Cortex of kidney (tissue), 1 donor: ENCODE measurements around the gene RNF11.

Experiments
- DNase-seq: peaks from one replicate; lab custom pipeline; 2025; lab: John Stamatoyannopoulos, UW

Gene RNF11

GRCh38 chr1:51296383-51297357 lies 60.6 kb downstream of the RNF11 start:
- no peak for DNase-seq

- DNase-seq, result no peak
These were observed 61.6 kb downstream of the RNF11 start for GRCh38 chr1:51297401-51298321.

GRCh38 chr1:51298322-51298705 lies 62.2 kb downstream of the RNF11 start:
- no peak for DNase-seq

- no peak for DNase-seq
These were observed 63.3 kb downstream of the RNF11 start for GRCh38 chr1:51299185-51299885.

GRCh38 chr1:51299981-51300670 lies 64.1 kb downstream of the RNF11 start:
- DNase-seq, result no peak

- no peak for DNase-seq
These were observed 65.2 kb downstream of the RNF11 start for GRCh38 chr1:51301152-51301843.

GRCh38 chr1:51301844-51302162 lies 65.7 kb downstream of the RNF11 start:
- DNase-seq, result no peak

GRCh38 chr1:51302270-51302669 lies 66.2 kb downstream of the RNF11 start:
- no peak for DNase-seq

- DNase-seq, result no peak
These were observed 66.7 kb downstream of the RNF11 start for GRCh38 chr1:51302746-51303145.

- DNase-seq, result no peak
These were observed 67.2 kb downstream of the RNF11 start for GRCh38 chr1:51303315-51303714.

- DNase-seq, result no peak
These were observed 67.7 kb downstream of the RNF11 start for GRCh38 chr1:51303751-51304251.

- DNase-seq, result no peak
These were observed 68.3 kb downstream of the RNF11 start for GRCh38 chr1:51304360-51304759.

- DNase-seq, result no peak
These were observed 69.3 kb downstream of the RNF11 start for GRCh38 chr1:51305371-51305823.

GRCh38 chr1:51306950-51307349 lies 70.9 kb downstream of the RNF11 start:
- DNase-seq, result no peak

GRCh38 chr1:51308636-51309035 lies 72.6 kb downstream of the RNF11 start:
- DNase-seq, result no peak

GRCh38 chr1:51309291-51309690 lies 73.2 kb downstream of the RNF11 start:
- no peak for DNase-seq

GRCh38 chr1:51310871-51311613 lies 75.0 kb downstream of the RNF11 start:
- DNase-seq, result no peak

- no peak for DNase-seq
These were observed 75.8 kb downstream of the RNF11 start for GRCh38 chr1:51311826-51312225.

GRCh38 chr1:51312718-51313117 lies 76.6 kb downstream of the RNF11 start:
- DNase-seq, result no peak

- no peak for DNase-seq
These were observed 77.3 kb downstream of the RNF11 start for GRCh38 chr1:51313268-51313852.
